ENCODE data around the gene SHROOM3.

- TF ChIP-seq CTCF (IDR thresholded peaks at IDR 0.05) (no peak), POLR2AphosphoS5 (IDR thresholded peaks at IDR 0.05; ENCODE audit: insufficient read depth in 1 of 2, low read depth in 1 of 2) (no peak)
Observed at GRCh38 chr4:76640353-76640910, 205.4 kb downstream of the SHROOM3 start.
